ENCODE results near the gene MYOF. TPM values are rescaled to one million over a fixed set of nuclear protein-coding genes. Genes with fewer than 3 reads are reported as not detected.

MYOF gene
- polyA plus RNA-seq, 1 of the 3 experiments (the other 2 are of a cell fraction), result 103 TPM

GRCh38 chr10:93435621-93436397, 46.3 kb downstream of the MYOF start (continued):
- TF ChIP-seq PBX3 (IDR thresholded peaks at IDR 0.05), result no peak
- no peak for TF ChIP-seq FOXM1 (IDR thresholded peaks at IDR 0.05; ENCODE audit: low read depth)

- TF ChIP-seq SMC3 (IDR thresholded peaks at IDR 0.05; ENCODE audit: low read depth, low read length) (no peak), RCOR1 (IDR thresholded peaks at IDR 0.05; ENCODE audit: low read length) (no peak), CTCF (IDR thresholded peaks at IDR 0.05) (no peak), RXRA (IDR thresholded peaks at IDR 0.05; ENCODE audit: borderline replicate concordance, low read depth) (no peak), EP300 (IDR thresholded peaks at IDR 0.05; ENCODE audit: borderline replicate concordance in 1 of 2, low read depth in 1 of 2, low read length in 1 of 2) (no peak), REST (IDR thresholded peaks at IDR 0.05; ENCODE audit: low read depth, low read length) (no peak), FOXM1 (IDR thresholded peaks at IDR 0.05; ENCODE audit: low read depth) (no peak), FOSL2 (IDR thresholded peaks at IDR 0.05; ENCODE audit: borderline replicate concordance, low read depth) (no peak), RFX5 (IDR thresholded peaks at IDR 0.05; ENCODE audit: low read length) (no peak), TAF1 (IDR thresholded peaks at IDR 0.05; ENCODE audit: borderline replicate concordance, low read depth, low read length) (no peak), YY1 (IDR thresholded peaks at IDR 0.05; ENCODE audit: low read depth) (no peak)
- H3F3A ChIP-seq (replicated peaks; ENCODE audit: insufficient read depth), result peaks cover 42% of the 10 kb centered on the region
- H3K79me2 ChIP-seq (ENCODE audit: insufficient read depth), result peaks cover 73% of the 10 kb centered on the region
- H3K9me3 ChIP-seq, result no peaks in the 10 kb centered on the region
- H3K4me3 ChIP-seq (ENCODE audit: low read depth in 2 of 2, low read length in 1 of 2), result no peak overlapping the region
- peaks cover 10 to 41% of the 10 kb centered on the region in 2 experiments for H3K4me1 ChIP-seq (ENCODE audit: control insufficient read depth in 1 of 2, insufficient read depth in 2 of 2, low read depth in 1 of 2, low read length in 1 of 2)
- DNase-seq, result no peak
- peak overlapping the region; percentile 94; the same call in 1 of the 2 replicates for H3K9ac ChIP-seq
- ChIA-PET CTCF (interaction anchor here (1.0 kb wide), 1 partner anchor 18 kb away, joined by 3 read pairs; no protein-coding TSS in a partner anchor), POLR2A (no interaction called here)
- H3K9me2 ChIP-seq, result no peaks in the 10 kb centered on the region
- no peak overlapping the region for H3K4me2 ChIP-seq
- H3K36me3 ChIP-seq (replicated peaks in 1 of 2; ENCODE audit: control insufficient read depth in 1 of 2, insufficient read depth in 2 of 2, low read length in 1 of 2), result peaks cover 0 to 25% of the 10 kb centered on the region in 2 experiments
- no peaks in the 10 kb centered on the region for H4K20me1 ChIP-seq (ENCODE audit: insufficient read depth)
- 85% methylated on average over 6 of the region's 6 CpGs for WGBS (ENCODE audit: low lambda C conversion rate)
- H3K27ac ChIP-seq (ENCODE audit: low read depth in 2 of 2, low read length in 1 of 2), result peak overlapping the region in 1 of 2 experiments; percentile 100; a peak in 3 of 4 replicates
- H2AFZ ChIP-seq (ENCODE audit: low read depth), result no peak overlapping the region
- H3K27me3 ChIP-seq (ENCODE audit: insufficient read depth), result no peaks in the 10 kb centered on the region
These were observed 47.1 kb downstream of the MYOF start for GRCh38 chr10:93434991-93435491.

Data from SK-N-SH (cell line).